Endothelial cell of umbilical vein (primary cell): Measurements from ENCODE around the gene SRPK2. TPM values are rescaled to one million over a fixed set of nuclear protein-coding genes. Genes with fewer than 3 reads are reported as not detected.
A peak's percentile ranks its signal among the peaks of the same experiment; 100 is the strongest.

Experiments
- BruUV-seq: library from RNA; stranded (reverse); fragments of 400-500 nt; replicated peaks from 2 replicates; lab custom pipeline; 2021; lab: Mats Ljungman, UMichigan
- CTCF ChIA-PET: fragments of 300-600, 350-600 bp; sonication (Branson Sonifier 250); formaldehyde crosslinking; loops from one replicate; lab custom pipeline; 2021; ENCODE audit warnings: antibody characterized with exemption, inconsistent platforms; lab: Charles Lee
- POLR2A ChIA-PET: fragments of 300-600, 350-600 bp; sonication (Branson Sonifier 250); formaldehyde crosslinking; loops from one replicate; lab custom pipeline; 2021; ENCODE audit warnings: antibody characterized with exemption, inconsistent platforms; lab: Charles Lee
- DNase-seq: peaks from one replicate; pipeline ENCODE4 v3.0.0-alpha.2; 2011; ENCODE audit warnings: low read depth, low spot score
- FAIRE-seq: peaks from 2 replicates; lab custom pipeline; 2011; peaks lifted over from hg19 to GRCh38; lab: Jason Lieb, UNC
- H2AFZ ChIP-seq: 2 replicates; pipeline ENCODE4 v1.6.0; 2012; ENCODE audit warnings: low read depth, low read length, control low read depth, inconsistent platforms
- H3K27ac ChIP-seq: 2 replicates; pipeline ENCODE4 v1.5.1; 2011; ENCODE audit warnings: low read depth, mild to moderate bottlenecking, control low read depth, low read length, moderate library complexity; ENCODE audit not compliant: insufficient read depth
- H3K27me3 ChIP-seq, 2 experiments: 2 replicates each; pipeline versions ENCODE4 v1.6.0 to v1.6.1; 2011; ENCODE audit warnings: low read length in 2 of 2, mixed read lengths in 1 of 2; ENCODE audit not compliant: control insufficient read depth in 2 of 2, insufficient read depth in 2 of 2
- H3K36me3 ChIP-seq, 2 experiments: 2 replicates in 1 of 2; 3 replicates in 1 of 2; pipeline ENCODE4 v1.5.1; 2011; ENCODE audit warnings: low read length in 2 of 2, mild to moderate bottlenecking in 1 of 2, moderate library complexity in 1 of 2; ENCODE audit not compliant: control insufficient read depth in 2 of 2, insufficient read depth in 2 of 2; ENCODE audit errors: extremely low read depth in 1 of 2
- H3K4me1 ChIP-seq: 3 replicates; pipeline ENCODE4 v1.5.1; 2011; ENCODE audit warnings: mild to moderate bottlenecking, low read length; ENCODE audit not compliant: control insufficient read depth, insufficient read depth; ENCODE audit errors: extremely low read depth
- H3K4me2 ChIP-seq: 2 replicates; pipeline ENCODE4 v1.6.1; 2011; ENCODE audit warnings: low read length, control low read depth, mixed read lengths; ENCODE audit not compliant: insufficient read depth
- H3K4me3 ChIP-seq, 3 experiments: fragments of 200-600 bp in 1 of 3; sonication (generic), shearing (Covaris generic) in 1 of 3; replicated peaks in 1 of 3; 2 replicates each; pipeline ENCODE4 v1.5.1; 2011 to 2016; ENCODE audit warnings: control low read depth in 3 of 3, low read length in 3 of 3, mild to moderate bottlenecking in 2 of 3, inconsistent platforms in 1 of 3, low read depth in 1 of 3, moderate library complexity in 1 of 3; ENCODE audit not compliant: insufficient read depth in 1 of 3
- H3K79me2 ChIP-seq: 2 replicates; pipeline ENCODE4 v1.6.0; 2012; ENCODE audit warnings: low read length, inconsistent platforms; ENCODE audit not compliant: control insufficient read depth, insufficient read depth
- H3K9ac ChIP-seq: replicated peaks from 2 replicates; pipeline ENCODE3; 2011; ENCODE audit warnings: low read length, control low read depth; ENCODE audit not compliant: insufficient read depth; ENCODE audit errors: extremely low read depth
- H3K9me1 ChIP-seq: replicated peaks from 3 replicates; pipeline ENCODE4 v1.6.0; 2011; ENCODE audit warnings: mild to moderate bottlenecking, low read length; ENCODE audit not compliant: control insufficient read depth, insufficient read depth; ENCODE audit errors: extremely low read depth
- H3K9me3 ChIP-seq: replicated peaks from 2 replicates; pipeline ENCODE4 v1.5.1; 2012; ENCODE audit warnings: low read length, inconsistent platforms; ENCODE audit not compliant: control insufficient read depth, insufficient read depth
- H4K20me1 ChIP-seq: replicated peaks from 2 replicates; pipeline ENCODE3; 2011; ENCODE audit warnings: mild to moderate bottlenecking, low read length; ENCODE audit not compliant: control insufficient read depth, insufficient read depth; ENCODE audit errors: extremely low read depth
- EZH2 ChIP-seq: IDR thresholded peaks from 2 replicates; pipeline ENCODE4 v1.6.1; 2012; ENCODE audit warnings: borderline replicate concordance, low read depth, mild to moderate bottlenecking, moderate library complexity, low read length, inconsistent platforms; ENCODE audit not compliant: severe bottlenecking
- GATA2 ChIP-seq: IDR thresholded peaks from 2 replicates; pipeline ENCODE4 v1.7.0; 2011; ENCODE audit warnings: low read depth, mild to moderate bottlenecking, moderate library complexity, mixed read lengths, low read length; ENCODE audit not compliant: insufficient read length, insufficient read depth
- JUN ChIP-seq: IDR thresholded peaks from 2 replicates; pipeline ENCODE4 v1.6.1; 2011; ENCODE audit warnings: borderline replicate concordance, low read depth; ENCODE audit not compliant: insufficient read length, insufficient read depth
- MYC ChIP-seq: IDR thresholded peaks from one replicate; pipeline ENCODE4 v1.6.1; 2011; ENCODE audit warnings: mild to moderate bottlenecking, low read depth, low read length
- POLR2A ChIP-seq: IDR thresholded peaks from 2 replicates; pipeline ENCODE4 v1.6.1; 2012; ENCODE audit warnings: low read depth, mild to moderate bottlenecking, control low read depth, low read length
- dilution Hi-C: fragments of 300-500 bp; cut with MboI; formaldehyde crosslinking; loops from one replicate; pipeline ENCODE4 v1.15.0; 2019; ENCODE audit warnings: low sequenced_read_pairs; ENCODE audit not compliant: extremely low pct_ligation_motif_present
- intact Hi-C: fragments of 100-400 bp; cut with micrococcal nuclease; formaldehyde crosslinking; loops from one replicate; pipeline ENCODE4 v1.10.0; 2022
- polyA plus RNA-seq, 4 experiments: library from polyadenylated mRNA; depleted of rRNA in 3 of 4; stranded (reverse) in 3 of 4; unstranded in 1 of 4; fragments of >200 nt; gene quantifications; 2 replicates each; pipeline versions ENCODE4 v1.2.1 to v1.2.3, GENCODE V29; 2011 to 2012; ENCODE audit warnings: missing spikeins in 1 of 4
- total RNA-seq: library from RNA; stranded (reverse); gene quantifications from 2 replicates; pipeline ENCODE4 v1.2.3, GENCODE V29; 2021
- TF ChIP-seq, protein P1 (sequence below), 2 donors: IDR thresholded peaks; 1 replicate in 1 of 2; 2 replicates in 1 of 2; pipeline ENCODE4 v1.5.1; 2011; ENCODE audit warnings: low read length in 2 of 2, mild to moderate bottlenecking in 2 of 2, moderate library complexity in 2 of 2, control low read depth in 1 of 2, inconsistent platforms in 1 of 2, low read depth in 1 of 2; ENCODE audit not compliant: insufficient read depth in 1 of 2; ENCODE audit errors: extremely low read depth in 1 of 2
- TF ChIP-seq, protein P2 (sequence below): IDR thresholded peaks from 2 replicates; pipeline ENCODE4 v1.6.1; 2011; ENCODE audit not compliant: insufficient read depth, insufficient read length

The SRPK2 gene
- total and polyA plus RNA-seq, 2 donors (not counting 3 experiments of a cell fraction or from before 2014, with no cell fraction given): 13.4 to 55.2 TPM

DNA sequence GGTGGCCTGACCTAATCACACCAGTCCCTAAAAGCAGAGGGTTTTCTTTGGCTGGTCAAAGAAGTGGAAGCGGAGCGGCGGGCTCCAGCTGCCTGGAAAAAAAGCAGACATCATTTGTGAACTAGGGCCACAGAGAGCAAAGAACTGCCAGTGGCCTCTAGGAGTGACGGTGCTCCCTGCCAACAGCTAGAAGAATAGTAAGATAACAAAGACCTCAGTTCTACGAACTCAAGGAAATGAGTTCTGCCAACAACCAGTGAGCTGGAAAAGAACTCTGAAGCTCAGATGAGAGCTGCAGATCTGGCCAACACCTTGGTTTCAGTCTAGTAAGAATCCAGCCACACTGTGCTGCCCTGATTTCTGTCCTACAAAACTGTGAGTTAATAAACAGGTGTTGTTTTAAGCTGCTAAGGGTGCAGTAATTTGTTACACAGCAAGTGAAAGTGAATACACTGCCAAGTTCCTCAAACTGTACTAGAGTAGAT lies 178.0 kb downstream of the SRPK2 start:
- no peak overlapping the region for H2AFZ ChIP-seq
- H4K20me1 ChIP-seq: peaks cover 3% of the 10 kb centered on the region
- intact Hi-C loops: no loop called here
- no peaks in the 10 kb centered on the region for H3K9me3 ChIP-seq
- FAIRE-seq: peak; percentile 50
- no peaks in the 10 kb centered on the region for H3K9me1 ChIP-seq
- ChIA-PET CTCF (interaction anchor here (0.8 to 1.4 kb wide), 7 partner anchors 9 to 177 kb away, joined by 3 to 6 read pairs (median 3); no protein-coding TSS in a partner anchor), POLR2A (no interaction called here)
- H3K27ac ChIP-seq: no peak overlapping the region
- TF ChIP-seq POLR2A: no peak
- TF ChIP-seq EZH2: no peak
- TF ChIP-seq, protein P1, sequence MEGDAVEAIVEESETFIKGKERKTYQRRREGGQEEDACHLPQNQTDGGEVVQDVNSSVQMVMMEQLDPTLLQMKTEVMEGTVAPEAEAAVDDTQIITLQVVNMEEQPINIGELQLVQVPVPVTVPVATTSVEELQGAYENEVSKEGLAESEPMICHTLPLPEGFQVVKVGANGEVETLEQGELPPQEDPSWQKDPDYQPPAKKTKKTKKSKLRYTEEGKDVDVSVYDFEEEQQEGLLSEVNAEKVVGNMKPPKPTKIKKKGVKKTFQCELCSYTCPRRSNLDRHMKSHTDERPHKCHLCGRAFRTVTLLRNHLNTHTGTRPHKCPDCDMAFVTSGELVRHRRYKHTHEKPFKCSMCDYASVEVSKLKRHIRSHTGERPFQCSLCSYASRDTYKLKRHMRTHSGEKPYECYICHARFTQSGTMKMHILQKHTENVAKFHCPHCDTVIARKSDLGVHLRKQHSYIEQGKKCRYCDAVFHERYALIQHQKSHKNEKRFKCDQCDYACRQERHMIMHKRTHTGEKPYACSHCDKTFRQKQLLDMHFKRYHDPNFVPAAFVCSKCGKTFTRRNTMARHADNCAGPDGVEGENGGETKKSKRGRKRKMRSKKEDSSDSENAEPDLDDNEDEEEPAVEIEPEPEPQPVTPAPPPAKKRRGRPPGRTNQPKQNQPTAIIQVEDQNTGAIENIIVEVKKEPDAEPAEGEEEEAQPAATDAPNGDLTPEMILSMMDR (IDR thresholded peaks at IDR 0.05; ENCODE audit: extremely low read depth in 1 of 2, insufficient read depth in 1 of 2, low read depth in 1 of 2, low read length in 2 of 2): no peak
- TF ChIP-seq, protein P2, sequence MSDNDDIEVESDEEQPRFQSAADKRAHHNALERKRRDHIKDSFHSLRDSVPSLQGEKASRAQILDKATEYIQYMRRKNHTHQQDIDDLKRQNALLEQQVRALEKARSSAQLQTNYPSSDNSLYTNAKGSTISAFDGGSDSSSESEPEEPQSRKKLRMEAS: no peak
- no peak for TF ChIP-seq MYC
- no peak for TF ChIP-seq GATA2
- TF ChIP-seq JUN: no peak
- H3K27me3 ChIP-seq: no peaks in the 10 kb centered on the region
- BruUV-seq: no TSS peak
- no peak overlapping the region for H3K4me3 ChIP-seq
- no peak overlapping the region for H3K9ac ChIP-seq
- H3K36me3 ChIP-seq: no peaks in the 10 kb centered on the region
- peaks cover 60% of the 10 kb centered on the region for H3K79me2 ChIP-seq
- no peaks in the 10 kb centered on the region for H3K4me1 ChIP-seq
- no peak overlapping the region for H3K4me2 ChIP-seq
- peak; percentile 72 for DNase-seq
- dilution Hi-C loops: no loop called here
